GM19372 (cell line): ENCODE measurements around the gene PRXL2C.
A peak's percentile ranks its signal among the peaks of the same experiment; 100 is the strongest.
"Not testable (repeated sequence)": the region's sequence is repeated elsewhere in the genome, so short reads cannot be mapped to it uniquely, and the experiment has no call there.

Experiments used
- ATAC-seq: cut with Tn5 transposase; IDR thresholded peaks from one replicate; pipeline ENCODE4 v1.9.1; 2021; ENCODE audit warnings: mild to moderate bottlenecking, low read depth, moderate library complexity; ENCODE audit not compliant: unreplicated experiment

Gene PRXL2C, protein sequence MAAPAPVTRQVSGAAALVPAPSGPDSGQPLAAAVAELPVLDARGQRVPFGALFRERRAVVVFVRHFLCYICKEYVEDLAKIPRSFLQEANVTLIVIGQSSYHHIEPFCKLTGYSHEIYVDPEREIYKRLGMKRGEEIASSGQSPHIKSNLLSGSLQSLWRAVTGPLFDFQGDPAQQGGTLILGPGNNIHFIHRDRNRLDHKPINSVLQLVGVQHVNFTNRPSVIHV

DNA sequence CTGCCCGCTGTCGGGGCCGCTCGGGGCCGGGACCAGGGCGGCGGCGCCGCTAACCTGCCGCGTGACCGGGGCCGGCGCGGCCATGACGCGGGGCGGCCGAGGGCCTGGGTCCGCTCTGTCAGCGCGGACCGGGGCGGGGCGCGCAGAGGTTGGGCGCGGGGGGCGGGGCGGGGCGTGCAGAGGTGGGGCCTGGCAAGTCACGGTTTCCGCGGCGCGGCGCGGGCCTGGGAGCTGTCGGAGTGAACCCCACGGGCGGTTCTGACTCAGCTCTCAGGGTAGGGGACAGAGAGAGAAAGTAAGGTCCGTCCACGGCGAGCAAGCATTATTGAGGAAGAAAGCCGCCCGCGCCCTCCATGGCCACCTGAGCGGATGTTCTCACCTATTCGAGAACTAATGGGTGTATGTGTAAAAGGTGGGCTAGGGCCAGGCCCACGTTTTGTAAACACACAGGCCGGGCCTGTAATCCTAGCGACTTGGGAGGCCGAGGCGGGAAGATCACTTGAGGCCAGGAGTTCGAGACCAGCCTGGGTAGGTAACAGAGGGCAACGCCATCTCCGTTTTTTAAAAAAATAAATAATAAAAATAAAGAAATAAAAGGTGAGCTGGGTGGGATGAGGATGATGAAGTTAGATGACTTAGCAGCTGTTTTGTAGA is at the start of gene PRXL2C:
Gene PRXL2C, minus strand, starts transcription at position 120 of the 654 bp plus-strand sequence. Its CDS starts 36 bp downstream, at position 84.
- ATAC-seq: peak; percentile 66

DNA sequence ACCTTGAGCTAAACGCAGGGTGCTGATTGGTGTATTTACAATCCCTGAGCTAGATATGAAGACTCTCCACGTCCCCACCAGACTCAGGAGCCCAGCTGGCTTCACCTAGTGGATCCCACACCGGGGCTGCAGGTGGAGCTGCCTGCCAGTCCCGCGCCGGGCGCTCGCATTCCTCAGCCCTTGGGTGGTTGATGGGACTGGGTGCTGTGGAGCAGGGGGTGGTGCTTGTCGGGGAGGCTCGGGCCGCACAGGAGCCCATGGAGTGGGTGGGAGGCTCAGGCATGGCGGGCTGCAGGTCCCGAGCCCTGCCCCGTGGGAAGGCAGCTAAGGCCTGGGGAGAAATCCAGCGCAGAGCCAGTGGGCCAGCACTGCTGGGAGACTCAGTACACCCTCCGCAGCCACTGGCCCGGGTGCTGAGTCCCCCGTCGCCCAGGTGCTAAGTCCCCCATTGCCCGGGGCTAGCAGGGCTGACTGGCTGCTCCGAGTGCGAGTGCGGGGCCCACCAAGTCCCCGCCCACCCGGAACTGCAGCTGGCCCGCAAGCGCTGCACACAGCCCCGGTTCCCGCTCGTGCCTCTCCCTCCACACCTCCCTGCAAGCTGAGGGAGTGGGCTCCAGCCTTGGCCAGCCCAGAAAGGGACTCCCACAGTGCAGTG is 45.7 kb upstream of the PRXL2C start:
- ATAC-seq: not testable (repeated sequence)

DNA sequence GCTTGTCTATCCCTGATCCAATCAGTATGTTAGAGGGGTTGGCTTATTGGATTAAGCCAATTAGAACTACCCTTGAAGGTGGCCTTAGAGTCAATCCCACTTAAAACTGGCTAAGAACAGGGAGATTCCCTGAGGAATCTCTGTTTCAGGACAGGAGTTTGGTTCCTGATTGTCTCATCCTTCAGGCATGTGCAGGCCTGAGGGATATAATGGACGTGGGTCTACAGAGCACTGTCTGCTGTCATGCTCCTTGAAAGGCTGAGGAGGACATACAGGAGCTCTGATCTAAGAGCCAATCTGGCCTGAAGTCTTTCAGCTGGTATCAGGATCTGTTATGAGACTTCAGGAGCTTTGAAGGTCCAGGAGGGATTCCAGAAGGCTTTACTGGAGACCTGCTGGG is 36.2 kb upstream of the PRXL2C start:
- ATAC-seq: no peak

DNA sequence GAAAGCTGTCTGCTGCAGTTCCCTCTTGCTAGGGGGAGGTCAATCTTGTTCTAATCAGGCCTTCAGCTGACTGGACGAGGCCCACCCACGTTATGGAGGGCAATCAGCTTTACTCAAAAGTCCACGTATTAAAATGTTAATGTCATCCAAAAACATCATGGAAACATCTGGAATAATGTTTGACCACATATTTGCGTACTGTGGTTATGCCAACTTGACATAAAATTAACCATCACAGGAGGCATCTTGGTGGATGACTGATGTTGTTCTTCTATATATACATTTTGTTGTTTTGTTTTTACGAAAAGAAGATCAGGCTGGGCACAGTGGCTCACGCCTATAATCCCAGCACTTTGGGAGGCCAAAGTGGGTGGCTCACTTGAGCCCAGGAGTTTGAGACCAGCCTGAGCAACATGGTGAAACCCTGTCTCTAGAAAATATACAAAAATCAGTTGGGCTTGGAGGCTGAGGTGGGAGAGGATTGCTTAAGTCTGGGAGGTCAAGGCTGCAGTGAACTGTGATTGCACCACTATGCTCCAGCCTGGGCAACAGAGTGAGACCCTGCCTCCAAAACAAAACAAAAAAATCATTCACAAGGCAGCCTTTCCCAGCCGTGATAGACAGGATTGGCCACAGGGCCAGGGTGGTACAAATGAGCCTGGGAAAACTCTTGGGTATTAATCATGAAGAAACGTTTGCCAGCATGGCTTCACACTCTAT is 33.8 kb upstream of the PRXL2C start:
- ATAC-seq: no peak

DNA sequence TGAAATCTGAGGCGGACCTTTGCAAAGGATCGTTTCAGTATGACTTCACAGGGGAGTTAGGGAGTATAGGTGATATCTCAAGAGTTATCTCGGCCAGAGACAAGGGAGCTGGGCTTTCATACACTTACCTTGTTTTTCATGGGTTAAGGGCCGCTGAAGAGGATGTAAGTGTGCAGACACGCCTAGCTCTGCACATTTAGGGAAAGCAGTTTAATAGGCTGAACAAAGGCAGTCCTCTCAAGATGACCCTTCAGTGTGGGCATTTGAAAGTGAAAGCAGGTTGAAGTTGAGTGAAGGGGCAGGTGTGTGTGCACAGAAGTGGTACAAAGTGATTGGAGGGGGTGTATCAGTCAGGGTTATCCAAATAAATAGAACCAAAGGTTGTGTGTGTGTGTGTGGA is 33.1 kb upstream of the PRXL2C start:
- ATAC-seq: no peak

DNA sequence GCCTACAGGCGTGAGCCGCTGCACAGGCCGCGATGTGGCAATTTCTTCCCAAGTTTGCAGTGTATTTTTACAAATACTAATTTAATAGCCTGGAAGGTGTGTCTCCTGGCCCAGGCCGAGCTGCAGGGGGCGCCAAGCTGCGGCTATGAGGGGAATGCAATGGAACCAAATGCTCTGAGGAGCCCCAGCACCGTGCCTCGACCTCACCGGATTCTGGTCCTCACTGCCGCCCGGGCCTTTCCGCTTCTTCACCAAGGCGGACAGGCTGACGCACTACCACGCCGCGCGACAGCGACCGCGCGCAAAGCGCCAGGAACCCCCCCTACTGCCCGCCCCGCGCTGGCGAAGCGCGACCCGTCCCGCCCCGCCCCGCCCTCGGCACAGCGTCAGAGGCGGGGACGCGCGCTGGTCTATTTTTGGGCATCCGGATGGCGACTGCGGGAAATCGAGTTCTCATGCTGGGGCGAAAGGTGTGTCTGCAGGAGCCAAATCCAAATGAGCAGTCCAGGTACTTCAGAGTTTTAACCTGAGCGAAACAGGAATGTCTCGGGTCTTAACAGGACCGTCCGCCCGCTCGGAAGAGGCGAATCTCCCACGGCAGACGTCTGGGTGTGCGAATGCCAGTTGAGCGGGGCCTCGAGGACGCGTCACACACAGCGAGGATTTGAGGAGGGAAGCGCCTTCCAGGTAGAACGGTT is 31.7 kb upstream of the PRXL2C start:
- peak; percentile 77 for ATAC-seq

DNA sequence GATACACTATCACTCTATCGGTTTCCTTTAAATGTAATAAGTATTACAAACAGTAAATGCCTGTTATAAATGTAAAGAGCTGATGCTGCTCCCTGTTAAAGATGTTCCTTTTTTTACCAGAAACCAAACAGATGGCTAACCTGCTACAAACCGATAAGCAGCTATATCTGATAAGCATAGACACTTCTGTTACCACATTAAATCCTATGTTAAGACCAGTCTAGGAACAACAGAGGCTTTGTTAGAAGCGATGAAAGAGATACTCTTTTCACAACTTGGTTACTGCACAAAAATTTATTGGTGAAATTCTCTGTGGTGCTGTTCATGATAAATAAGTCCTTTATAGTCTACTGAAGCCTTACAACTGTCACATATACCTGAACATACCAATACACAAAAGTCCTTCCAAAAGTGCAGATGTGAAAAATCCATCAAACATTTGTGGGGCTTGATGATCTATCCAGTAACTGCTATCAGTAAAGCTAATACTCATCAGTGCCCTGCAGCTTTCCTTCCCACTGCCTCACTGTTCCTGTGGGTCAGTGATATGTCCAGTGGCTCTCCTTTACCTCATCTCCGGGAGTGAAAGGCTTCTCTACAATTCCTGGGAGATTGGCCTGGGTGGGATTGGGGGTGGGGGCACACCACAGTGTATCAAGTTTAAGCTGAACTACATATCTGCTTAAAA is 25.8 kb upstream of the PRXL2C start:
- ATAC-seq: no peak

DNA sequence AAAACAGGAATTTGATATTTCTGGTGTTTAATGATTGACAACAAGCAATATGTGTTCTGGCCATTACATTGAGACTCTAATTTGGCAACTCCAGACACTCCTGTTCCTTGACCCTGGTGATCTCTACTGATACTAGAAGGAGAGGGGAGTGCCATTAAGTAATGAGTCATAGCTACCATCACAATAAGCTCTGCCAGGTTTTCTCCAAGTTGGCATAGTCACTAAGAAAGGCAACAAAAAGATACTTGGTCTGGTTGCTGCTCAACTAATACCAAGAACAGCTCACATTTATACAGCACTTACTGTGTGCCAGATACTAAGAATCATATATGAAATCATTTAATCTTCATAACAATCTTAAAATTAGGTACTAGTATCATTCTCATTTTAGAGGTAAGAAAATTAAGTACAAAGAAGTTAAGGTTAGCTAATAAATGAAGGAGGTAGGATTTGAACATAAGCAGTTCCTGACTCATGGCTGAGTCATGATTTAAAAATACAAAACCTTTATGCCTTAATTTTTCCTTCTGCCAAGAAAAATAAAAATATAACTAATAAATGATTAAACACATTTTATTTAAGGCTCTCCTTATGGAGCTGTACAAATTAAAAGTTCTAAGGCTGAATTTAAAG is 19.9 kb upstream of the PRXL2C start:
- ATAC-seq: no peak

DNA sequence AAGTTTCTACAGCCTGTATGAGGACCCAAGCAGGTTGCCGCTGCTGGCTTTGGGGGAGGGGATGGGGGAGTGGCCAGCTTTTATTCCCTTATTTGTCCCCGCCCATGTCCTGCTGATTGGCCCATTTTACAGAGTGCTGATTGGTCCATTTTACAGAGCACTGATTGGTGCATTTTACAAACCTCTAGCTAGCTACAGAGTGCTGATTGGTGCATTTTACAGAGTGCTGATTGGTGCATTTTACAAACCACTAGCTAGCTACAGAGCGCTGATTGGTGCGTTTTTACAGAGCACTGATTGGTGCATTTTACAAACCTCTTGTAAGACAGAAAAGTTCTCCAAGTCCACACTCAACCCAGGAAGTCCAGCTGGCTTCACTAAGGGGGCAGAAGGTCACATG is 18.7 kb upstream of the PRXL2C start:
- ATAC-seq: not testable (repeated sequence)

DNA sequence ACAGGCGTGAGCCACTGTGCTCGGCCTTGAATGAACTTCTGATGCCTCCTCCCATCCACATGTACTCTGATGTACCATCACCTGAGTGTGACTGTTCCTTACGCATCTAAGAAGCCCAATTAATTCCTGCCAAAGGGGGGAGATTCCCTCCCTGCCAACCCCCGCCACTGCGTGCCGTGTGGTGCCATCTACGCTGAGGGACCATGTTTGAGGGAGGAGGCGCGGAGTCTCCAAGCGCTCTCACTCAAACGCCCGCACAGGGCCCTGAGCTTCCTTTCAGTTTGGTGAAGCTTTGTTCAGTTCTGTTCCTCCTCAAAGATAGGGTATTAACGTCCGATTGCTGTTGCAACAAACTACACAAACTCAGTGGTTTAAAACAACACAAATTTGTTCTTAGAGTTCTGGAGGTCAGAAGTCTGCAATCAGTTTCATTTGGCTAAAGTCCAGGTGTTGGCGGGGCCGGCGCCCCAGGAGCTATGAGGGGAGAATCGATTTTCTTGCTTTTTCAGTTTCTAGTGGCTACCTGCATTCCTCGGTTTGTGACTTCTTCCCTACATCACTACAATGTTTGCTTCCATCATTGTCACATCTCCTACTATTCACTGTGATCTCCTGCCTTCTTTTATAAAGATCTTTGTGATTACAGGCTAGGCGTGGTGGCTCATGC is 13.9 kb upstream of the PRXL2C start:
- ATAC-seq: no peak

DNA sequence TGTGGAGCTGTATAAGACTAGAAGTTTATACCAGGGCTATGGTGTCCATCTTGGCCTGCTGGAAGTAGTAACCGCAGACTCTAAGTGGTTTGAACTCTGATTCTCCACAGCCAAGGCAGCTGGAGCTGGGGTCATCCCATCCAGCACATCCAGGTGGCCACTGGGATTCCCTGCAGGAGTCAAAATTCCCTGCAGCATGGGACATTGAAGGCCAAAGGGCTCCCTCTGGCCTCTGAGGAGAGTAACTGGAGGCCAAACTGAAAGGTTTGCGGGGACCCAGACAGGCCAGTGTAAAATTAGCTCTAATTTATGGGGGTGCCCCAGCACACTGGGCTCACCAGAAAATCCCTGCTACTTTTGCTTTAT is 12.2 kb upstream of the PRXL2C start:
- no peak for ATAC-seq

DNA sequence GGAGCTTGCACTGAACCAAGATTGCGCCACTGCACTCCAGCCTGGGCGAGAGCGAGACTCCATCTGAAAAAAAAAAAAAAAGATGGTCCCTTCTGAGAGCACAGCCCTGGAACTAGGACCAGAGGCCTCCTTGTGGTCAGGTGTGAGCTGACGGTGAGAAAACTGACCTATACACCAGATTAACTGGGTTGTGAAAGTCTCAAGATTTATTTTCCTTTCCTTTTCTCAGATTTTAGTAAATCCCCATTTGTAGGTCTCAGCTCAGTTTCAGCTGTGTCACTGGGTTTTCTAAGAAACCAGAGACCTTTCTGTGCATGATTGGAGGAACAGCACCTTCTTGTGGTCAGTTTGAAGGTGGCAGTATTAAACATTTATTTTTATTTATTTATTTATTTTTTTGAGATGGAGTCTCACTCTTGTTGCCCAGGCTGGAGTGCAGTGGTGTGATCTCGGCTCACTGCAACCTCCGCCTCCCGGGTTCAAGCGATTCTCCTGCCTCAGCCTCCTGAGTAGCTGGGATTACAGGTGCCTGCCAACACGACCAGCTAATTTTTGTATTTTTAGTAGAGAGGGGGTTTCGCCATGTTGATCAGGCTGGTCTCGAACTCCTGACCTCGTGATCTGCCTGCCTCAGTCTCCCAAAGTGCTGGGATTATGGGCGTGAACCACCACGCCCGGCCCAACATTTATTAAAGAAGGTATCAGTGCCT is 11.7 kb upstream of the PRXL2C start:
- peak; percentile 87 for ATAC-seq

DNA sequence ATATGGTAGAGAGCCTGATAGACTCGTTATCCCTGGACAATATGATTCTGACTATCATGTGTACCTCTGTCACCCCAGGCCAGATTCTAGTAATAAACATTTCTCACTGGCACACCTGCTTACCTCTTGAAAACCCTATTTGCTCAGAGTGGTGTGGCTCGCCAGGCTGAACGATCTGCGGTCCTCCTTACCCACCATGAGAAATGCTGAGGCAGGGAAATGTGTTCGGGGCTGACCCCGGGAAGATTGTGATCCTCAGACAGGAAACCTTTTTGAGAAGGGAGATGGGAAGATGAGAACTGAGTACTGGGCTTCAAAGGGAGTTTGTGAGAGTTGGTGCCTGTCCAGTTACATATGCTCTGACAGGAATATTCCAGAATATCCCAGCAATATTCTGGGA is 10.7 kb upstream of the PRXL2C start:
- ATAC-seq: no peak

DNA sequence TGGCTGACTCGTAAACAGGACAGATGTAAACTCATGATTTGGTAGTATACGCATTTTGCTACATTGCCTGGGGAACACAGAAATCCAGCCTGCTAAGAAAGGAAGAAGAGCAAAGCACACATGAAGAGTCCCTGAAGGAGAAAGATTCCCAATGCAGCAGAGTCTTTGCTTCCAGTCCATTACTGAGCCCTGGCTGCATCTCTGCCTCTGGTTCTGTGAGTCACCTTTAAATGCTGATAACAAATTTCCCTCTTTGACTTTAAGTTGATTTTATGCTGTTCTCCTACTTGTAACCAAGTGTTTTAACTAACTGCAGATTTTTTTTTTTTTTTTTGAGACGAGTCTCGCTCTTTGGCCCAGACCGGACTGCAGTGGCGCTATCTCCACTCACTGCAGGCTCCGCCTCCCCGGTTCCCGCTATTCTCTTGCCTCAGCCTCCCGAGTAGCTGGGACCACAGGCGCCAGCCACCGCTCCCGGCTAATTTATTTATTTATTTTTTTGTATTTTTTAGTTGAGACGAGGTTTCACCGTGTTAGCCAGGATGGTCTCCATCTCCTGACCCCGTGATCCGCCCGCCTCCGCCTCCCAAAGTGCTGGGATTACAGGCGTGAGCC is 8.5 kb upstream of the PRXL2C start:
- no peak for ATAC-seq

DNA sequence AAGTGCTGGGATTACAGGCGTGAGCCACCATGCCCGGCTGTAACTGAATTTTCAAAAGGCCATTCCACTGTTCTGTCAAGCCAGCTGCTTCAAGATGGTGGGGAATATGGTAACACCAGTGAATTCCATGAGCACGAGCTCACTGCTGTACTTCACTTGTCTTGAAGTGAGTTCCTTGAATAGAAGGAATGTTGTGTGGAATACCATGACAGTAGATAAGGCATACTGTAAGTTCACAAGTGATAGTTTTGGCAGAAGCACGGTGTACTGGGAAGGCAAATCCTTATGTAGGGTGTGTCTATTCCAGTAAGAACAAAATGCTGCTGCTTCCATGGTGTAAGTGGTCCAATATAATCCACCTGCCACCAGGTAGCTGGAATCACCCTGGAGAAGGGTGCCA is 6.6 kb upstream of the PRXL2C start:
- no peak for ATAC-seq

DNA sequence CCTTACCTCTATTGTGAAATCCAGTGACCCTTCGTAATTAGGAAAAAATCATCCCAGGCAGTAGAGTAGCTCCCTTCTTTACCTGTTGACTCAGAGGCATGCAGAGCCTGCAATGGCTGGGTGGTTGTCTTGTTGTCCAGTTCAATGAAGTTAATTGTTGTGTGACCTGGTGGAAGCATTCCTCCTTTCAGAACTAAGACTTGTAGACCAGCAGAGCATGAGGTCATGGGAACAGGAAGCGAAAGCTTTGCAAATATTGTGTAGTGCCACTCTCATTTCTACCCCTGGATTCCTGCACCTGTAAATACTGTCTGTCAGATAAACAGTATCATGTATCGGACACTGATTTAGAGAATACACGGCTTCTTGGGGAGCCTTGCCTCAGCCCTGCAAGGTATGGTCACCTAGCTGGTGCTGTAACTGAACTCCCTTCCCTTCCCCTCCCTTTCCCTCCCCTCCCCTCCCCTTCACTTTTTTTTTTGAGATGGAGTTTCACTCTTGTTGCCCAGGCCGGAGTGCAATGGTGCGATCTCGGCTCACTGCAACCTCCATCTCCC is 5.7 kb upstream of the PRXL2C start:
- no peak for ATAC-seq

DNA sequence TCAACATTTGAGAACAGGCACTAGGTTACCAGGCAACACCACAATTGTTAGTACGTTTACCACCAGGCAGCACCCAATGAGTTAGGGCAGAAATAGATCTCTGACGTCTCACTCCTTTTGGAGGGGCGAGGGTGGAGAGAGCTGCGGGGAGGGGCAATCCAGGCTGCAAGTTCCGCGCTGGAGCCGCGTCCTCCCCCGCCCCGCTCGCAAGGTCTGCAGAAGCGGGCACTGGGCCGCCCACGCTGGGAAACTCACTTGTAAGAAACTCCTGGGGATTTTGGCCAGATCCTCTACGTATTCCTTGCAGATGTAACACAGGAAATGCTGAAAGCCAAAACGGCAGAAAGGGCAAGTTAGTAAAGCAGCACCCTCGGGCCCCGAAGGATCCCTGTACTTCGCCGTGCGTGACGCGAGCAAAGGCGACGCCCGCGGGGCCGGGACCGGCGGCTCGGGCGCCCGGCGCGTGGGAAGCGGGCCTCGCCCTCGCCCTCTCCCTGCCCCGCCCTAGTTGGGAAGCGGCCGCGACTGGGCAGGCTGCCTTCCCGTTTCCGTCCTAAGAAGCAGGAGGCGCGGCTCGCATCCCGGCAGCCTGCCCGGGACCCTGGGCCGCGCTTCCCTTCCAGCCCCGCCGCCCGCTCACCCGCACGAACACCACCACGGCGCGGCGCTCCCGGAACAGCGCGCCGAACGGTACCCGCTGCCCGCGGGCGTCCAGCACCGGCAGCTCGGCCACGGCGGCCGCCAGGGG is 493 bp downstream of the PRXL2C start:
- peak; percentile 55 for ATAC-seq
